WTC11 (cell line): ENCODE measurements around the gene PTPN3. TPM values are rescaled to one million over a fixed set of nuclear protein-coding genes. Genes with fewer than 3 reads are reported as not detected.

ENCODE experiments used
- ATAC-seq: fragments of 200-7000 bp; cut with Tn5 transposase; 2 replicates; pipeline ENCODE4 v1.10.0; 2021; ENCODE audit warnings: mild to moderate bottlenecking, moderate library complexity
- CTCF ChIA-PET: fragments of 300-600 bp; sonication (Branson Sonifier 250); formaldehyde crosslinking; loops from one replicate; lab custom pipeline; 2021; ENCODE audit warnings: antibody characterized with exemption; lab: Charles Lee
- POLR2A ChIA-PET: fragments of 350-600 bp; sonication (Branson Sonifier 250); formaldehyde crosslinking; loops from one replicate; lab custom pipeline; 2021; ENCODE audit warnings: antibody characterized with exemption; lab: Charles Lee
- DNase-seq: peaks from one replicate; pipeline ENCODE4 v3.0.0; 2021; ENCODE audit warnings: low spot score
- H3K27ac Mint-ChIP-seq: 2 replicates; pipeline ENCODE4 v1.8.0; 2021; ENCODE audit warnings: mixed read lengths
- H3K27me3 Mint-ChIP-seq: 2 replicates; pipeline ENCODE4 v1.8.0; 2021; ENCODE audit warnings: low read depth, mild to moderate bottlenecking, moderate library complexity, mixed read lengths
- H3K36me3 Mint-ChIP-seq: 2 replicates; pipeline ENCODE4 v1.8.0; 2021; ENCODE audit warnings: mixed read lengths
- H3K4me1 Mint-ChIP-seq: 2 replicates; pipeline ENCODE4 v1.8.0; 2022; ENCODE audit warnings: mixed read lengths
- H3K4me3 Mint-ChIP-seq: 2 replicates; pipeline ENCODE4 v1.8.0; 2021; ENCODE audit warnings: mild to moderate bottlenecking, moderate library complexity, mixed read lengths
- H3K9me3 Mint-ChIP-seq: 2 replicates; pipeline ENCODE4 v1.8.0; 2021; ENCODE audit warnings: mixed read lengths
- ATF1 ChIP-seq: sonication (generic); formaldehyde crosslinking; IDR thresholded peaks from 2 replicates; pipeline ENCODE4 v1.8.1; 2023; ENCODE audit warnings: mild to moderate bottlenecking, moderate library complexity, missing genetic modification reagents
- EMX1 ChIP-seq: fragments of 250-450 bp; sonication (Bioruptor Pico); IDR thresholded peaks from 2 replicates; pipeline ENCODE4 v1.8.0; 2021; ENCODE audit warnings: mild to moderate bottlenecking
- ERG ChIP-seq: fragments of 250-450 bp; sonication (Bioruptor Pico); IDR thresholded peaks from 2 replicates; pipeline ENCODE4 v1.8.0; 2021; ENCODE audit warnings: mild to moderate bottlenecking
- FOXK1 ChIP-seq: sonication (generic); formaldehyde crosslinking; IDR thresholded peaks from 2 replicates; pipeline ENCODE4 v1.8.0; 2022; ENCODE audit warnings: mild to moderate bottlenecking, moderate library complexity, missing genetic modification reagents
- KAT7 ChIP-seq: sonication (generic); formaldehyde crosslinking; IDR thresholded peaks from 2 replicates; pipeline ENCODE4 v1.8.1; 2023; ENCODE audit warnings: missing genetic modification reagents, mild to moderate bottlenecking, borderline replicate concordance
- MLX ChIP-seq: sonication (generic); formaldehyde crosslinking; IDR thresholded peaks from 2 replicates; pipeline ENCODE4 v1.8.1; 2023; ENCODE audit warnings: mild to moderate bottlenecking, missing genetic modification reagents, moderate library complexity
- MXD4 ChIP-seq: fragments of 250-450 bp; sonication (Bioruptor Pico); IDR thresholded peaks from 2 replicates; pipeline ENCODE4 v1.8.0; 2021; ENCODE audit warnings: mild to moderate bottlenecking, moderate library complexity, borderline replicate concordance
- NFE2L1 ChIP-seq: sonication (generic); formaldehyde crosslinking; IDR thresholded peaks from 2 replicates; pipeline ENCODE4 v1.8.1; 2023; ENCODE audit warnings: missing genetic modification reagents
- NR1H2 ChIP-seq: sonication (generic); formaldehyde crosslinking; IDR thresholded peaks from 2 replicates; pipeline ENCODE4 v1.9.0; 2021; ENCODE audit warnings: mild to moderate bottlenecking, moderate library complexity, missing genetic modification reagents
- OVOL2 ChIP-seq: fragments of 250-450 bp; sonication (Bioruptor Pico); IDR thresholded peaks from 2 replicates; pipeline ENCODE4 v1.9.0; 2021; ENCODE audit warnings: mild to moderate bottlenecking, borderline replicate concordance
- PRRX2 ChIP-seq: fragments of 250-450 bp; sonication (Bioruptor Pico); IDR thresholded peaks from 2 replicates; pipeline ENCODE4 v1.8.0; 2021; ENCODE audit warnings: mild to moderate bottlenecking
- RELA ChIP-seq: sonication (generic); formaldehyde crosslinking; IDR thresholded peaks from 2 replicates; pipeline ENCODE4 v1.8.1; 2022; ENCODE audit warnings: missing genetic modification reagents, mild to moderate bottlenecking, borderline replicate concordance
- RORB ChIP-seq: fragments of 250-450 bp; sonication (Bioruptor Pico); IDR thresholded peaks from 2 replicates; pipeline ENCODE4 v1.9.0; 2021; ENCODE audit warnings: mild to moderate bottlenecking
- SP1 ChIP-seq: sonication (generic); formaldehyde crosslinking; conservative IDR thresholded peaks from 2 replicates; pipeline ENCODE4 v1.8.1; 2022; ENCODE audit warnings: missing genetic modification reagents
- TCF7 ChIP-seq: sonication (generic); formaldehyde crosslinking; IDR thresholded peaks from 2 replicates; pipeline ENCODE4 v1.8.0; 2022; ENCODE audit warnings: mild to moderate bottlenecking, low read depth, missing genetic modification reagents, moderate library complexity
- TEAD1 ChIP-seq: sonication (generic); formaldehyde crosslinking; IDR thresholded peaks from 2 replicates; pipeline ENCODE4 v1.8.0; 2022; ENCODE audit warnings: mild to moderate bottlenecking, missing genetic modification reagents
- USF1 ChIP-seq: sonication (generic); formaldehyde crosslinking; IDR thresholded peaks from 2 replicates; pipeline ENCODE4 v1.8.0; 2022; ENCODE audit warnings: mild to moderate bottlenecking, missing genetic modification reagents
- ZNF121 ChIP-seq: sonication (generic); formaldehyde crosslinking; IDR thresholded peaks from 2 replicates; pipeline ENCODE4 v1.8.0; 2023; ENCODE audit warnings: missing genetic modification reagents
- ZNF138 ChIP-seq: sonication (generic); formaldehyde crosslinking; conservative IDR thresholded peaks from 2 replicates; pipeline ENCODE4 v1.8.1; 2022; ENCODE audit warnings: mild to moderate bottlenecking, moderate library complexity, missing genetic modification reagents
- ZNF532 ChIP-seq: fragments of 250-450 bp; sonication (Bioruptor Pico); IDR thresholded peaks from 2 replicates; pipeline ENCODE4 v1.9.0; 2021; ENCODE audit warnings: mild to moderate bottlenecking, borderline replicate concordance
- ZSCAN18 ChIP-seq: fragments of 250-450 bp; sonication (Bioruptor Pico); IDR thresholded peaks from 2 replicates; pipeline ENCODE4 v2.1.2; 2022; ENCODE audit warnings: mild to moderate bottlenecking, moderate library complexity
- total RNA-seq: library from RNA; stranded (reverse); gene quantifications from 3 replicates; pipeline ENCODE4 v1.2.3, GENCODE V29; 2021
- TF ChIP-seq, protein P1 (sequence below): sonication (generic); formaldehyde crosslinking; IDR thresholded peaks from 2 replicates; pipeline ENCODE4 v1.8.1; 2022; ENCODE audit warnings: low read depth, missing genetic modification reagents, borderline replicate concordance

PTPN3 gene
- total RNA-seq, 1 experiment from 2014 or later = 1.7 TPM

GRCh38 chr9:109426626-109427402, 71.3 kb downstream of the PTPN3 start (continued):
- TF ChIP-seq ZSCAN18 (no peak), RORB (no peak)

- Mint-ChIP-seq H3K9me3 (no peaks in the 10 kb centered on the region), H3K36me3 (no peaks in the 10 kb centered on the region), H3K4me1 (peaks cover under 1% of the 10 kb centered on the region), H3K27me3 (no peaks in the 10 kb centered on the region), H3K4me3 (no peak overlapping the region), H3K27ac (no peak overlapping the region)
- ChIA-PET POLR2A (no interaction called here), CTCF (interaction anchor here (1.4 to 8.0 kb wide), 2 partner anchors 14 to 16 kb away, joined by 3 to 50 read pairs; no protein-coding TSS in a partner anchor)
- TF ChIP-seq ATF1 (no peak), NR1H2 (CRISPR knock-in tag) (no peak), ERG (CRISPR knock-in tag) (no peak), TCF7 (CRISPR knock-in tag) (no peak), MLX (no peak), USF1 (CRISPR knock-in tag) (no peak), PRRX2 (CRISPR knock-in tag) (no peak), KAT7 (CRISPR knock-in tag) (no peak), MXD4 (CRISPR knock-in tag) (no peak), EMX1 (no peak), OVOL2 (CRISPR knock-in tag) (no peak), ZNF138 (no peak), NFE2L1 (CRISPR knock-in tag) (no peak), FOXK1 (no peak), RELA (CRISPR knock-in tag) (no peak), TEAD1 (CRISPR knock-in tag) (no peak), ZNF121 (CRISPR knock-in tag) (no peak), SP1 (CRISPR knock-in tag) (no peak), ZNF532 (CRISPR knock-in tag) (no peak)
- TF ChIP-seq, protein P1, sequence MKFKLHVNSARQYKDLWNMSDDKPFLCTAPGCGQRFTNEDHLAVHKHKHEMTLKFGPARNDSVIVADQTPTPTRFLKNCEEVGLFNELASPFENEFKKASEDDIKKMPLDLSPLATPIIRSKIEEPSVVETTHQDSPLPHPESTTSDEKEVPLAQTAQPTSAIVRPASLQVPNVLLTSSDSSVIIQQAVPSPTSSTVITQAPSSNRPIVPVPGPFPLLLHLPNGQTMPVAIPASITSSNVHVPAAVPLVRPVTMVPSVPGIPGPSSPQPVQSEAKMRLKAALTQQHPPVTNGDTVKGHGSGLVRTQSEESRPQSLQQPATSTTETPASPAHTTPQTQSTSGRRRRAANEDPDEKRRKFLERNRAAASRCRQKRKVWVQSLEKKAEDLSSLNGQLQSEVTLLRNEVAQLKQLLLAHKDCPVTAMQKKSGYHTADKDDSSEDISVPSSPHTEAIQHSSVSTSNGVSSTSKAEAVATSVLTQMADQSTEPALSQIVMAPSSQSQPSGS (CRISPR knock-in tag) = no peak
- DNase-seq (no peak), ATAC-seq (no peak)
These were observed 73.5 kb downstream of the PTPN3 start for GRCh38 chr9:109424618-109425017.
